ENCODE results near the gene ARMC7.

Gene ARMC7

GRCh38 chr17:75078284-75079022 lies 31.3 kb upstream of the ARMC7 start:
- no peak for DNase-seq

DNA sequence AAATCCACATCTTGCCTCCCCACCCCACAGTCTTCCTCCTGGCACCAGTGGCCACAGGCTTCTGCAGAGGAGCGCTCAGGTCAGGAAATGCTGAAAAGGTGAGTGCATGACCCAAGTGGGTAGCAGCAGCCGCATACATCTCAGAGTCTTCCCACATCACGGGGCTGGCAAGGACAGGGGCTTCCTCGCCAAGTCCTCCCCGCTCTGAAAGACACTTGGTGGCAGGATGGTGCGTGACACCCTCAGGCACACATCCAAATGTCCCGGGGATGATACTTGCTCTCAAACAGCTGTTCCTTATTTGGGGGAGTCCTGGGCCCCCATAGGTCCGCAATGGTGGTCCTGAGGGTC lies 30.8 kb upstream of the ARMC7 start:
- DNase-seq, result no peak

DNA sequence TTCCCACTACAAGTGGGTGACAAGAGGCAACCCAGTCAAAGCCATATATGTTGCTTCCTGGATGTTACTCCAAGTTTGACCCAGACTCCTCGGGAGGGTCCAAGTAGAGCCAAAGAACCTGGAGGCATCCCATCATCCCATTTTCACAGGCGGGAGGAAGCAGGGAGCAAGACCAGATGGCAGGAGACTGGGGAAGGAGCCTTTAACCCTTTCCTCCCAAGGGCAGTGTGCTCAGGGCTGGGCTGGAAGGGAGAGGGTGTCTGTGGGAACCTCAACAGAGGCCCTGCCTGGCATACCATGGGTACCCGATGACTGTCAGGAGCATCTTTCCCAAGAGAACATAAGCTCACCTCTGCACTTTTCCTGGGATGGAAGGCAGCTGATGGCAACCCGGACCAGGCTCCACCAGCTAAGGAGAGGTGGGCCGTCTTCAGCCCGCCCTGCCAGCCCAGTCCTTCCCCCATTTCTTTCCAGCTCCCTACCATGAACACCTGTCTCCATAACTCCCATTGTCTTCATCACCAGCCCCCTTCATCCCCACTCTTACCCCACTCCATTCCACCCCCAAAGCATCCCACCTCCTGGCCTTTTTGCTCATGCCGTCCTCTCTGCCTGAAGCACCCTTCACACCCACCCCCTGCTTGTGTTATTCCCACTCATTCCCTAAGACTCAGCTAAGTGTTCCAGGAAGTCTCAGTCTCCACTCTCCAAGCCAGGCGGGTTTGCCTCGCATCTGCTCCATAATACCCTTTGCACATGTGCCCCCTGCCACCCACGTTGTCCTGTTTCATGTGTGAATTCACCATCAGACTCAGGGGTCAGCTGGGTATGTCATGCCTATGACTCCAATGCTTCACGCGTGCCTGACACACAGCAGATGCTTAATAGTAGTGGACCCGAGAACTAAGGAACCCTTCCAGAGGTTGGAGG lies 27.9 kb upstream of the ARMC7 start:
- DNase-seq, result no peak

- DNase-seq, result no peak
These were observed 27.1 kb upstream of the ARMC7 start for GRCh38 chr17:75082683-75083082.

DNA sequence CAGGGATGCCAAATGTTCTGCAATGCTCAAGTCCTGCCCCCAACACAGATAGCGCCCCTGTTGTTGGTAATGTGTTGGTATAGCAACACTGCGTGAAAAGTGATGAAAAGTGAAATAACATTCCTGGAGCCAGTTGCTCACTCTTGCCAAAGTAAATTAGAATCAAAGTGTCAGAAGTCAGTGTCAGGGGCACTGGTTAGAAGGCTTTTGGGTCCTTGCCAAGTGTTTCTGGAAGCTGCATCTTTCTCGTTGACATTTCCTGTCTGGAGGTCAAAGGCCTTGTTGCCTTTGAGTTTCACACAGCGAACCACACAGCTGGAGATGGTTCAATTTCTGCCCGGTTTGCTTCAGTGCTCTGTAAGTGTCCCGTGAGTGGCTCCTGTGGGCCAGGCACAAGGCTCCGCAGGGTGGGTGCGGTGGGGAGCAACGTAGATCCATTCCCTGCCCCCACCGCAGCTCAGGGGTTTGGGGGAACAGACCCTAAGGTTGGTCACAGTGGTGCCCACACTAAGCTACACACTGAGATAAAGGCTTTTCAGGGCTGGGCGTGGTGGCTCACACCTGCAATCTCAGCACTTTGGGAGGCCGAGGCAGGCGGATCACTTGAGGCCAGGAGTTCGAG lies 25.6 kb upstream of the ARMC7 start:
- no peak for DNase-seq

DNA sequence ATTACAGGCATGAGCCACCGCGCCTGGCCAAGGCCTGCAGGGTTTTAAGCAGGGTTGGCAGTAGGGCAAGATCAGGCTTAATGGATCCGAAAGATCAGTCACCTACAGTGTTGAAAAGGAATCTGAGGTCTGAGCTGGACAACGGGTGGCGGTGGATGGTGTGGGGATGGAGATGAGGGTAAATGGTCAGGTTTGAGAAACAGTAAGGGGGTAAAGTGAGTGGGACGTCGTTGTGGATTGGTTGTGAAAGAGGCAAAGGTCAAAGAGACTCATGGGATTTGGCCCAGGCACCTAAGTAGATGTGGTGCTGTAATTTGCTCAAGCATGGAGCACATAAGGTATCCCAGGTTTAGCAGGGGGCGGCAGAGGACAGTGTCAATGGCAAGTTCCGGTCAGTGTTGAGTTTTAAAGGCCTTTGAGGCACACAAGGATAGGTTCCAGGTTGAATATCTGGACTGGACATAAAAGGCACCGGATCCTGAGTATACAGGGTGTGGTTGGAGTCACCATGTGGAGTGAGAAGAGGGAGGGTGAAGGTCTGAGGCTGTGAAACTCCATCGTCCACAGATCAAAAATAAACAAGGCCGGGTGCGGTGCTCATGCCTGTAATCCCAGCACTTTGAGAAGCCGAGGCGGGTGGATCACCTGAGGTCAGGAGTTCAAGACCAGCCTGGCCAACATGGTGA lies 23.1 kb upstream of the ARMC7 start:
- no peak for DNase-seq

DNA sequence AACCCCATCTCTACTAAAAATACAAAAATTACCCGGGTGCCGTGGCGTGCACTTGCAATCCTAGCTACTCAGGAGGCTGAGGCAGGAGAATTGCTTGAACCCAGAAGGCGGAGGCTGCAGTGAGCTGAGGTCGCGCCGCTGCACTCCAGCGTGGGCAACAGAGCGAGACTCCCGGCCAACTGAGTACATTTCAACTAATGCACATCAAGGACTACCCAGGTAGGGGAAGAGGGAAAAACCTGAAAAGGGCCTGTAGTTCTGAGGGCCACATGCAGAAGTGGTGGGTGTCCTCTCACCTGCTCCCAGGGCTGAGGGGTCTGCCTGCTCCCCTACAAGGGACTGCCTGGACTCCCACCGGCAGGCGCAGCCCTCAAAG lies 22.6 kb upstream of the ARMC7 start:
- DNase-seq, result no peak

GRCh38 chr17:75087558-75088453 lies 22.0 kb upstream of the ARMC7 start, which contains the start of gene SLC16A5:
Gene SLC16A5, plus strand, starts transcription at chr17:75087954. Its CDS starts 5,683 bp downstream, at chr17:75093637.
- no peak for DNase-seq

DNA sequence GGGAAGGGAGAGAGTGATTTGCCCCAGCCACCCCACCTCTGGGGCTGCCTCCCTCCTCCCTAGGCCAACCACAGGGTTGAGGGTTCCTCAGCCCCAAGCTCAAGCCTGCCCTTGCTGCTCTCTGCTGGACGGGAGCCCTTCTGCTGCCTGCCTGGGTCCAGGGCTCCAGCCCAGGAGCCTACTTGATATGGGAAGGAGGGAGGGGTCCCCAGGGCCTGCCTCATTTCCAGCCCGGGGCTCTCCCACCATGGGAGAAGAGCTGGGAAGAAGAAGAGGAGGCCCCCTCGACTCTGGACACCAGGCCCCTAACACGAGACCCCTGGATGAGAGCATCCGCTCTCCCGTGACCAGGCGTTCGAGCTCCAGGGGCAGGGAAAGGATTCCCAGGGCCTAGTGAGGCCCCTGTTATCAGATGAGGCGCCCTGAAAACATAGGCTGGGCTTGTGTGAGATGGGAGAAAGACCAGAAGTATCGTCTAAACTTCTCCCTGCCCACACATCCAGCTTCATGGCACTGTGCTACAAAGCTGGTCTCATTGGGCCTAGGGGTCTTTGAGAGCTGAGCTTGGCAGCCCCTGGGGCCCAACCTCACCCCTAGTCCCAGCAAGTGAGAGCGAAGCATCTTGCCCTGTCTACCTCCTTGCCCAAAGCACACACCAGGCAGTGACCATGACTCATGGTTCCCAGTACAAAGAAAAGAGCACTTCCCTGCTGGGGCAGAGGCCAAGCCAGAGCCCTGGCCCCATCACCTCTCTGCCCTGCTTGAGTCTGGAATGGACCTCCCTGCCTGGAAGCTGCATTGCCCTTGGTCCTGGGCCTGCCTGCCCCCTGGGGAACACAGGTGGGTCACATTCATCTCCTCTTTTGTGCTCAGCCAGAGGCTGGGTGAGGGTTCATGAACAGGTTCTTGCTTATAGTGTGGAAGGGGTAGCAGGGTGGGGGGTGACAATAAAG lies 21.0 kb upstream of the ARMC7 start:
- no peak for DNase-seq

- DNase-seq, result no peak
These were observed 18.6 kb upstream of the ARMC7 start for GRCh38 chr17:75090871-75091854.

DNA sequence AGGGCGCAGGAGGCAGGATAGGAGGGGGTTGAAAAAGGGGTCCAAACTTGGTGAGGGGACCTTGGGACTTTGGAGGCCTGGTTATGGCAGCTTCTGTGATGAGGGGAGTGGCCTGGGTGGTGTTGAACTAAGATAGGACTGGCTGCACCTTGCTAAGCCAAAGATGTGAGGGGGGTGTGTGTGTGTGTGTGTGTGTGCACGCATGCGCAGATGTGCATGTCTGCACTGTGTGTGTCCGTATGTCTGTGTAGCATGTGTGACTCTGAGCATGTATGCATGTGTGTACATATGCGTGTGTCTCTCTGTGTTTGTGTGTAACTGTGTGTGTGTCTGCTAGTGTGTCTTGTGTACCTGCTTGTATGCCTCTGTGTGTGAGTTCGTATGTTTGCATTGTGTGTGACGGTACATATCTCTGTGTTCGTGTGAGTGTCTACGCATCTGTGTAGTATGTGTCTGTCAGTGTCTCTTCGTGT lies 17.9 kb upstream of the ARMC7 start:
- DNase-seq, result no peak

GRCh38 chr17:75093548-75094158 lies 16.1 kb upstream of the ARMC7 start:
- DNase-seq, result no peak

- DNase-seq, result no peak
These were observed 14.8 kb upstream of the ARMC7 start for GRCh38 chr17:75094871-75095399.

DNA sequence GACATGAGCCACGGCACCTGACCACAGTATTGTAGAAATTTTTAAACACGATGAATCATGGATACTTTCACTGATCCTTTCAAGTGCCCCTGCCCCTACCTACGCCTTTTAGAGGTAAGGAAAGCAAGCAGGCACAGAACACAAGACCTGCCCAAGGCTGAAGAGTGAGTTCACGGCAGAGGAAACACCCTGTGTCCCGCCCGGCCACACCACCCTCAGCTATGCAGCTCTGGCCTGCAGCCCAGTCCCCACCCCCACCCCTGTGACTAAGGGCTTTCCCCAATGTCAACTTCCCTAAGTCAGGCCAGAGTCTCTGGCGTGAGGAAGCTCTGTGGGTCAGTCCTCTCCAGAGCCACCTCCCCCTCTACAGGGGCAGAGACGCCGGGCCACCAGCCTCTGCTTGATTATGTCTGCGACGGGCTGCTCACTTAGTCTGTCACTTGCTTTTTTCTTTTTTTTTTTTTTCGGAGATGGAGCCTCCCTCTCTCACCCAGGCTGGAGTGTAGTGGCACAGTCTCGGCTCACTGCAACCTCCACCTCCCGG lies 13.6 kb upstream of the ARMC7 start:
- DNase-seq, result no peak

DNA sequence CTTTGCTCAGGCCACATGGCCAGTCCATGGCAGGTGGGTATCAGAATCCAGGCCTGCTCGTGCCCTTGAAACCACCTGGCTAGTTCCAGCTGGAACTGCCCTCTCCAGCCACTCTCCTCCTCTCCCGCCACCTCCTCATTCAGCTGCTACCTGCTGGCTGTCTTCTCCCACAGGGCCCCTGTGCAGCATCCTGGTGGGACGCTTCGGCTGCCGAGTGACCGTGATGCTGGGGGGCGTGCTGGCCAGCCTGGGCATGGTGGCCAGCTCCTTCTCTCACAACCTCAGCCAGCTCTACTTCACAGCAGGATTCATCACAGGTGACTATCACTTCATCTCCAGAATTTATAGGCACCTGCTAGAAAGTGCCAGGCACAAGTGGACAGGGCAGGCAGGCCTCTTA lies 11.9 kb upstream of the ARMC7 start:
- DNase-seq, result no peak

GRCh38 chr17:75098861-75099260 lies 10.9 kb upstream of the ARMC7 start:
- no peak for DNase-seq

GRCh38 chr17:75099881-75100595 lies 9.7 kb upstream of the ARMC7 start:
- no peak for DNase-seq

DNA sequence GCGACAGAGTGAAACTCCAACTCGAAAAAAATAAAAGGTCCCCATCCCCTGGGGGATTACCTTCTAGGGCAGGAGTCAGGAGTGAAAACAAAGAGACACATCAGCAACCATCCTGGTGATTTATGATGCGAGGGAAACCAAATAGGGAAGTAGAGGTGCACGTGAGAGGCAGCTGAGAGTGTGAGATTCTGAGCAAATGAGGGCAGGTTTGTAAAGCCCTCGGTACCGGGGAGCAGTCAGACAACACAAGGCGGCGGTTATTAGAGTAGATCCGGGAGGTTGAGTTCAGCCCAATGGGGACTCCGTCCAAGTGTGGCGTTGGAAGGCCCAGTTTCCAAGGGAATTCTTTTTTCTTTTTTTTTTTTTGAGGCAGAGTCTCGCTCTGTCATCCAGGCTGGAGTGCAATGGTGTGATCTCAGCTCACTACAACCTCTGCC lies 7.4 kb upstream of the ARMC7 start:
- no peak for DNase-seq
